ENCODE measurements around the gene PSMB3.

Gene PSMB3

GRCh38 chr17:38743556-38744171 lies 8.9 kb upstream of the PSMB3 start:
- Histone ChIP-seq H2BK120ac (ENCODE audit: low read depth, low read length) (no peak overlapping the region), H4K8ac (ENCODE audit: low read length) (no peak overlapping the region), H3K9me3 (ENCODE audit: control insufficient read depth, low read length) (no peaks in the 10 kb centered on the region), H2AK5ac (ENCODE audit: low read length, severe bottlenecking) (no peak overlapping the region), H3K14ac (ENCODE audit: low read length in 2 of 2) (no peak overlapping the region), H3K23ac (ENCODE audit: low read length in 2 of 2) (no peak overlapping the region), H3K27ac (ENCODE audit: low read length, poor library complexity, severe bottlenecking) (no peak overlapping the region), H3K18ac (ENCODE audit: low read depth in 1 of 2, low read length in 2 of 2) (no peak overlapping the region), H2BK12ac (ENCODE audit: low read length in 2 of 2) (no peak overlapping the region), H3K4me3 (ENCODE audit: insufficient read depth in 1 of 2, low read depth in 1 of 2, low read length in 2 of 2) (no peak overlapping the region), H3K27me3 (ENCODE audit: control insufficient read depth in 1 of 2, insufficient read depth in 1 of 2, low read length in 2 of 2) (no peaks in the 10 kb centered on the region), H2BK5ac (ENCODE audit: low read depth, low read length, poor library complexity, severe bottlenecking) (no peak overlapping the region), H3K79me1 (replicated peaks; ENCODE audit: low read length, poor library complexity, severe bottlenecking) (peaks cover 26% of the 10 kb centered on the region), H2BK15ac (ENCODE audit: low read depth, poor library complexity, severe bottlenecking) (no peak overlapping the region), H3K4me1 (ENCODE audit: control insufficient read depth, insufficient read depth, low read depth, low read length) (peaks cover 39% of the 10 kb centered on the region), H3K4ac (ENCODE audit: low read depth in 1 of 2, low read length in 2 of 2) (no peak overlapping the region), H3K36me3 (ENCODE audit: control insufficient read depth in 1 of 2, insufficient read depth in 2 of 2, low read depth in 1 of 2, low read length in 2 of 2) (peaks cover 14 to 40% of the 10 kb centered on the region in 2 experiments), H3K4me2 (ENCODE audit: low read length, poor library complexity, severe bottlenecking) (no peak overlapping the region), H2AFZ (ENCODE audit: low read depth, low read length) (no peak overlapping the region), H3K9ac (ENCODE audit: low read length) (no peak overlapping the region), H4K91ac (ENCODE audit: low read length) (no peak overlapping the region)
- 86% methylated on average over 4 of the region's 4 CpGs for WGBS
- no peak for DNase-seq

GRCh38 chr17:38745545-38745944 lies 7.0 kb upstream of the PSMB3 start:
- H4K91ac ChIP-seq (ENCODE audit: low read length): no peak overlapping the region
- no peak overlapping the region for H3K4ac ChIP-seq (ENCODE audit: low read depth in 1 of 2, low read length in 2 of 2)
- DNase-seq: no peak
- 57% methylated on average over 4 of the region's 4 CpGs for WGBS
- no peak overlapping the region for H3K4me2 ChIP-seq (ENCODE audit: low read length, poor library complexity, severe bottlenecking)
- H2BK120ac ChIP-seq (ENCODE audit: low read depth, low read length): no peak overlapping the region
- H2BK5ac ChIP-seq (ENCODE audit: low read depth, low read length, poor library complexity, severe bottlenecking): no peak overlapping the region
- no peak overlapping the region for H2BK15ac ChIP-seq (ENCODE audit: low read depth, poor library complexity, severe bottlenecking)
- peaks cover 54% of the 10 kb centered on the region for H3K4me1 ChIP-seq (ENCODE audit: control insufficient read depth, insufficient read depth, low read depth, low read length)
- no peaks in the 10 kb centered on the region for H3K9me3 ChIP-seq (ENCODE audit: control insufficient read depth, low read length)
- no peaks in the 10 kb centered on the region for H3K27me3 ChIP-seq (ENCODE audit: control insufficient read depth in 1 of 2, insufficient read depth in 1 of 2, low read length in 2 of 2)
- H3K79me1 ChIP-seq (replicated peaks; ENCODE audit: low read length, poor library complexity, severe bottlenecking): peaks cover 12% of the 10 kb centered on the region
- H4K8ac ChIP-seq (ENCODE audit: low read length): no peak overlapping the region
- H3K4me3 ChIP-seq (ENCODE audit: insufficient read depth in 1 of 2, low read depth in 1 of 2, low read length in 2 of 2): no peak overlapping the region
- no peak overlapping the region for H3K18ac ChIP-seq (ENCODE audit: low read depth in 1 of 2, low read length in 2 of 2)
- no peak overlapping the region for H2AK5ac ChIP-seq (ENCODE audit: low read length, severe bottlenecking)
- peak overlapping the region in 1 of 2 experiments; percentile 38 for H3K14ac ChIP-seq (ENCODE audit: low read length in 2 of 2)
- no peak overlapping the region for H2BK12ac ChIP-seq (ENCODE audit: low read length in 2 of 2)
- H2AFZ ChIP-seq (ENCODE audit: low read depth, low read length): no peak overlapping the region
- H3K23ac ChIP-seq (ENCODE audit: low read length in 2 of 2): no peak overlapping the region
- H3K27ac ChIP-seq (ENCODE audit: low read length, poor library complexity, severe bottlenecking): no peak overlapping the region
- peak overlapping the region; percentile 95 for H3K9ac ChIP-seq (ENCODE audit: low read length)
- peaks cover 0 to 24% of the 10 kb centered on the region in 2 experiments for H3K36me3 ChIP-seq (ENCODE audit: control insufficient read depth in 1 of 2, insufficient read depth in 2 of 2, low read depth in 1 of 2, low read length in 2 of 2)

- H3K4ac ChIP-seq (ENCODE audit: low read depth in 1 of 2, low read length in 2 of 2): peak overlapping the region; percentile 7 to 37
These were observed 6.3 kb upstream of the PSMB3 start for GRCh38 chr17:38746004-38746848.

GRCh38 chr17:38746849-38747462 lies 5.6 kb upstream of the PSMB3 start:
- peaks cover 0 to 13% of the 10 kb centered on the region in 2 experiments for H3K36me3 ChIP-seq (ENCODE audit: control insufficient read depth in 1 of 2, insufficient read depth in 2 of 2, low read depth in 1 of 2, low read length in 2 of 2)
- peak overlapping the region in 1 of 2 experiments; percentile 33 for H2BK12ac ChIP-seq (ENCODE audit: low read length in 2 of 2)
- H3K4me2 ChIP-seq (ENCODE audit: low read length, poor library complexity, severe bottlenecking): peak overlapping the region; percentile 86
- DNase-seq: no peak
- H3K4ac ChIP-seq (ENCODE audit: low read depth in 1 of 2, low read length in 2 of 2): peak overlapping the region; percentile 7 to 34
- H4K91ac ChIP-seq (ENCODE audit: low read length): peak overlapping the region; percentile 78
- H3K14ac ChIP-seq (ENCODE audit: low read length in 2 of 2): peak overlapping the region in 1 of 2 experiments; percentile 37
- peak overlapping the region; percentile 37 to 76 for H3K18ac ChIP-seq (ENCODE audit: low read depth in 1 of 2, low read length in 2 of 2)
- H3K27ac ChIP-seq (ENCODE audit: low read length, poor library complexity, severe bottlenecking): no peak overlapping the region
- H3K23ac ChIP-seq (ENCODE audit: low read length in 2 of 2): peak overlapping the region in 1 of 2 experiments; percentile 19
- peak overlapping the region; percentile 95 for H3K9ac ChIP-seq (ENCODE audit: low read length)
- H3K79me1 ChIP-seq (replicated peaks; ENCODE audit: low read length, poor library complexity, severe bottlenecking): peaks cover 6% of the 10 kb centered on the region
- H3K4me3 ChIP-seq (ENCODE audit: insufficient read depth in 1 of 2, low read depth in 1 of 2, low read length in 2 of 2): peak overlapping the region; percentile 95 to 96
- H2BK5ac ChIP-seq (ENCODE audit: low read depth, low read length, poor library complexity, severe bottlenecking): no peak overlapping the region
- H2BK15ac ChIP-seq (ENCODE audit: low read depth, poor library complexity, severe bottlenecking): peak overlapping the region; percentile 93
- peaks cover 52% of the 10 kb centered on the region for H3K4me1 ChIP-seq (ENCODE audit: control insufficient read depth, insufficient read depth, low read depth, low read length)
- no peaks in the 10 kb centered on the region for H3K27me3 ChIP-seq (ENCODE audit: control insufficient read depth in 1 of 2, insufficient read depth in 1 of 2, low read length in 2 of 2)
- 0% methylated on average over 8 of the region's 21 CpGs for WGBS
- no peak overlapping the region for H4K8ac ChIP-seq (ENCODE audit: low read length)
- no peak overlapping the region for H2AK5ac ChIP-seq (ENCODE audit: low read length, severe bottlenecking)
- peak overlapping the region; percentile 86 for H2BK120ac ChIP-seq (ENCODE audit: low read depth, low read length)
- no peaks in the 10 kb centered on the region for H3K9me3 ChIP-seq (ENCODE audit: control insufficient read depth, low read length)
- H2AFZ ChIP-seq (ENCODE audit: low read depth, low read length): no peak overlapping the region

More at GRCh38 chr17:38746004-38746848, 6.3 kb upstream of the PSMB3 start:
- no peak overlapping the region for H2BK5ac ChIP-seq (ENCODE audit: low read depth, low read length, poor library complexity, severe bottlenecking)
- H3K27me3 ChIP-seq (ENCODE audit: control insufficient read depth in 1 of 2, insufficient read depth in 1 of 2, low read length in 2 of 2): no peaks in the 10 kb centered on the region
- H3K23ac ChIP-seq (ENCODE audit: low read length in 2 of 2): no peak overlapping the region
- peaks cover 55% of the 10 kb centered on the region for H3K4me1 ChIP-seq (ENCODE audit: control insufficient read depth, insufficient read depth, low read depth, low read length)
- peak overlapping the region in 1 of 2 experiments; percentile 44 for H3K14ac ChIP-seq (ENCODE audit: low read length in 2 of 2)
- no peak for DNase-seq
- H3K79me1 ChIP-seq (replicated peaks; ENCODE audit: low read length, poor library complexity, severe bottlenecking): peaks cover 10% of the 10 kb centered on the region
- no peak overlapping the region for H2BK15ac ChIP-seq (ENCODE audit: low read depth, poor library complexity, severe bottlenecking)
- H4K8ac ChIP-seq (ENCODE audit: low read length): no peak overlapping the region
- WGBS: 41% methylated on average over 7 of the region's 8 CpGs
- H3K27ac ChIP-seq (ENCODE audit: low read length, poor library complexity, severe bottlenecking): no peak overlapping the region
- peak overlapping the region; percentile 95 for H3K9ac ChIP-seq (ENCODE audit: low read length)
- H2BK120ac ChIP-seq (ENCODE audit: low read depth, low read length): no peak overlapping the region
- H4K91ac ChIP-seq (ENCODE audit: low read length): no peak overlapping the region
- H3K4me2 ChIP-seq (ENCODE audit: low read length, poor library complexity, severe bottlenecking): peak overlapping the region; percentile 86
- H3K18ac ChIP-seq (ENCODE audit: low read depth in 1 of 2, low read length in 2 of 2): no peak overlapping the region
- H2AFZ ChIP-seq (ENCODE audit: low read depth, low read length): no peak overlapping the region
- peak overlapping the region in 1 of 2 experiments; percentile 45 for H2BK12ac ChIP-seq (ENCODE audit: low read length in 2 of 2)
- no peak overlapping the region for H2AK5ac ChIP-seq (ENCODE audit: low read length, severe bottlenecking)
- peaks cover 0 to 19% of the 10 kb centered on the region in 2 experiments for H3K36me3 ChIP-seq (ENCODE audit: control insufficient read depth in 1 of 2, insufficient read depth in 2 of 2, low read depth in 1 of 2, low read length in 2 of 2)
- H3K4me3 ChIP-seq (ENCODE audit: insufficient read depth in 1 of 2, low read depth in 1 of 2, low read length in 2 of 2): peak overlapping the region in 1 of 2 experiments; percentile 95
- no peaks in the 10 kb centered on the region for H3K9me3 ChIP-seq (ENCODE audit: control insufficient read depth, low read length)

Measured in mesenchymal stem cell (in vitro differentiated cells and primary cell).